GM21786 (cell line): ENCODE results near the gene RREB1.

ENCODE experiments used
- ATAC-seq: cut with Tn5 transposase; IDR thresholded peaks from one replicate; pipeline ENCODE4 v1.9.1; 2021; ENCODE audit not compliant: unreplicated experiment

The RREB1 gene

DNA sequence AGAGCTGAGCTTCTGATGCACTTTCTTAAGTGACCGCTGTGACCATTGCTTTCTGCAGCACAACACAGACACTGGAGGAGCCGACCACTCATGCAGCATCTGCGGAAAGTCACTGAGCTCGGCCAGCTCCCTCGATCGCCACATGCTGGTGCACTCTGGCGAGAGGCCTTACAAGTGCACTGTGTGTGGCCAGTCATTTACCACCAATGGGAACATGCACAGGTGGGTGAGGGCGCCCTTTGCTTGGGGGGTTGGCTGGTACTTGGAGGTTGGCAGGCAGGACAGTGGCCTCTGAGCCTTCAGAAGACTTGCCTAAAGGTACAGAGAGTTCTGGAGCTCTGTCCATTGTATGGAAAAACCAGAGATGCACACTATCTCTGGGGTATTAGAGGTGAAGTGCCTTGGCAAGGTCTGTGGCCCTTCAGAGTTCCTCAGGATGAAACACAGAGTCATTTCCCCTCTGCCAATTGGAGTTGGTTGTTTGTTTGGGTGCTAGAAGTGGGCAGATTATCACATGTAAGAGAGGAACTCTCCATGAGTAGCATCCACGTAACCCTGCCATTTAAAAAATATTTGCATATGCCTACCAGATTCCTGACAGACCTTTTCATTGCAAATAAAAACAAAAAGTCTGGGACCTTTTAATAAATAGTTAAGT is 81.5 kb downstream of the RREB1 start:
- no peak for ATAC-seq

DNA sequence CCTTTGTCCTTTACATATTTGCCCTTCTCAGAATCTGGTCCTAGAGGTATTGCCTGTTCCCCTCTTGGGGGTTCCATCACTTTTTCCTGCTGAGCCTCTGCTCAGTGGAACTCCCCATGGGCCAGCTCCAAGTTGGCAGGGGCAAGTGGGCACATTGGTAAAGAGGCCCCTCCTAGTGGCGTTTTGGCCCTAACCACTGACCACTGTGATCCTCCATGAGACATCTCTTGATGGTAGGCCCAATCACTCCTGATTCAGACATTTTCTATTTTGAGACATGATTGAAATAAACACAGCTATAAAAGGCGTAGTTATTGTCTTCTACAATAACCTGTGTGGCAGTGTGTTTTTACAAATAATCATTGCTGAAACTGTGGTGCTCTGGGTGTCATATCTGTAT is 83.0 kb downstream of the RREB1 start:
- no peak for ATAC-seq

DNA sequence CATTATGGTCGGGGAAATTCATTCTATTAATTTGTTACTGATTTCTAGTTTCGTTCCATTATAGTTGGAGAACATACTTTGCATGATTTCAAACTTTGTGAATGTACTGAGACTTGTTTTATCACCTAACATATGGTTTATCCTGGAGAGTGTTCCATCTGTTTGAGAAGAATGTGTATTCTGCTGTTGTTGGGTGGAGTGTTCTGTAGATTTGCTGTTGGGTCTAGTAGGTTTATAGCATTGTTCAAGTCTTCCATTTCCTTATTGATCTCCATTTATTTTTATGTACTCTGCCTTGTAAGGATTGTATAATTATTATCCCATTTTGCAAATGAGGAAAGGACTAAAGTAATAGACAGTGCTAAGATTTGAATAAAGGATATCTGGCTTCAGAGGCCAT is 85.4 kb downstream of the RREB1 start:
- ATAC-seq, result no peak

- ATAC-seq, result no peak
These were observed 86.9 kb downstream of the RREB1 start for GRCh38 chr6:7194657-7195056.

GRCh38 chr6:7195339-7196018 is 87.7 kb downstream of the RREB1 start:
- no peak for ATAC-seq

DNA sequence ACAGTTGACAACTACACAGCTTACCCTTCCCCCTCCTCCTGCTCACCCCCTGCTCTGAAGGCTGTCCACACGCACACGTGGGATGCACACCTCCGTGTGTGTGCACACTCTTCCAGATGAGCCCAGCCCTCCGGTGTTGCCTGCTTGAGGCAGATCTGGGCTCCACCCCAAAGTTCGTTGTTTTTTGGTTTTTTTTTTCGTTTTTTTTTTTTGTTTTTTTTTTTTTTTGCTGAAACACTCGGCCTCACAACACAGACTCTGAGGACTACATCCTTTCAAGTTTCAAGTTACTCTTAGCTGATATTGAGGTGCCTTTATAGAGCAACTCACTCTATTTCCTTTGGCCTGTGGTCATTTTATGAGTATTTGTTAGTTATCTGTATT is 88.2 kb downstream of the RREB1 start:
- no peak for ATAC-seq

DNA sequence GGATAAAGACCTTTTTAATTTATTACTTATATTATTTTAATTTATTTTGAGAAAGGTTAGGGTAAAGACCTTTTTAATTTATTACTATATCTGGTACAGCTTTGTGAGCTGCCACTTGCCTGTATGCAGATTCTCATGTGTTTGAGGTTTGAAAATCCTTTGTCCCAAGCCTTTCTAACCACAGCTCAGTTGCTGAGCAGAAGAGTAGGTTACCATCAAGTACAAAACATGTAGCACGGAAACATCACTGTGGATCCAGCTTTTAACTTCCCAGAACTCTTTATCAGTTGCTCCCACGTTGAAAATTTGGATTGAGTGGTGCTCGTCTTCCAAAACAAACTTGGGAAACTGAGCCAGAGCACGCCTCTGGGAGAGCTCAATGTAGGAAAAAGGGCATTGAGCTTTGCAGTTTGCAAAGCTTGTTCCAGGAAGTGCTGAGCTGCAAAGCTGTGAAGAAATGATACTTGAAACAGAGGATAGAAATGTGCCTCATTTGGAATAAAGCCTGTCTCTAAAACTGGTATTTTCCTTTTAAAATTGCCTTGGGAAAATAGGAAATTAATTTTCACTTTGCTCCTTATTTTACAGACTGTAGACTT is 89.0 kb downstream of the RREB1 start:
- no peak for ATAC-seq

- ATAC-seq, result no peak
These were observed 90.0 kb downstream of the RREB1 start for GRCh38 chr6:7197747-7198146.

GRCh38 chr6:7198833-7199800 is 91.4 kb downstream of the RREB1 start:
- no peak for ATAC-seq

GRCh38 chr6:7200598-7201443 is 93.1 kb downstream of the RREB1 start:
- ATAC-seq, result no peak

- no peak for ATAC-seq
These were observed 93.6 kb downstream of the RREB1 start for GRCh38 chr6:7201444-7201731.

DNA sequence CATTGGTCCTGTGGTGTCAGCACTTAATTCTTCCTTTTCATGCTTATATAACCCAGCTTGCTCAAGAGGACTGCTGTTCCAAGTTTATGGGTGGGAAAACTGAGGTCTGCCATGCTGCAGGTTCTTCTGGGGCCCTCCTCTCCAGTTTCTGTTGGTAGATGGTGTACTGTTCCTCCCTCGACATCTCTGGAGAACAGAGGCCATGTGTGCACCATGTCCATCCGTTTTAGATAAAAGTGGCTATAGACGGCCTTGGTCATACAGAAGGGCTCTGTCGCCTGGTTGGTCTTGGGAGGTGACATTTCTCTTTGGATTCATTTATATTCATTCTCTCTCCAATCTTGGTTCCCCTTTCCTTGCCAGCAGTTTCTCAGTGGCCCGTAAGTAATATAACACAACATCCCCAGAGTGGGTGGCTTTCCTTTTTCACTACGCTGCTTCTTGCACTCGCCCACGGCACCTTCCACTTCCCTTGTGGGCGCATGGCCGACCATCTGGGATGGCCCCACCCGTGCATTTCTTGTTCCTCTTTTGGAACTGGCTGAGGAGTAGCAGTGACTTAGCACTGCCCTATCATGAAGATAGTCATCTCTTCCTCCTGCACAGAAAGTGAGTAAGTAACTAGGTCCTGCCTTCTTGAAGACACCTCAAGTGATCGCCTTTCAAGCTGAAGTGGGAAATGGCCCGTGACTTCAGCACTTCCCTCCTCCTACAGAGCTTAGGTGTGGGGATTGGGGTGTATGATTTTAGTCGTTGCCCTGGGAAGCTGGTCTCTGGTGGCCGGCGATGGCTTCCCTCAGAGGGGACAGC is 94.2 kb downstream of the RREB1 start:
- ATAC-seq, result peak; percentile 93

- ATAC-seq, result no peak
These were observed 95.2 kb downstream of the RREB1 start for GRCh38 chr6:7202950-7203349.

GRCh38 chr6:7203939-7204338 is 96.2 kb downstream of the RREB1 start:
- ATAC-seq, result no peak

DNA sequence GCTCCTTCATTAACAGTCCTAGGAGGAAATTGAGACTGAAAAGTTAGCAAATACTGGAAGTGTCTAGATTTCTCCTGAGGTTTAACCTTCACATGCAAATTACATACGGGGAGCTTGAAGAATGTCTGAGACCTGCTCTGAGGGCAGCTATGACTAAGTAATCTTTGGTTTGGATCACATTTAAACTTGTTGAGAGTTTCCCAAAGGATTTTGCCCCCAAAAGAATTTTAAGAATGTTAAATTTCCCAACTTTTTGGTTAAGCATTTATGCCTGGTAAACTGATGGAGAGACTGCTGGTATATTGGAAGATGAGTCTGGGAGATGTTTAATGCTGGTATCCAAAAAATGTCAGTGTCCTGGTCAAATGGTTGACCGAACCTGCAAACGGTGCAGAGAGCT is 97.0 kb downstream of the RREB1 start:
- no peak for ATAC-seq

DNA sequence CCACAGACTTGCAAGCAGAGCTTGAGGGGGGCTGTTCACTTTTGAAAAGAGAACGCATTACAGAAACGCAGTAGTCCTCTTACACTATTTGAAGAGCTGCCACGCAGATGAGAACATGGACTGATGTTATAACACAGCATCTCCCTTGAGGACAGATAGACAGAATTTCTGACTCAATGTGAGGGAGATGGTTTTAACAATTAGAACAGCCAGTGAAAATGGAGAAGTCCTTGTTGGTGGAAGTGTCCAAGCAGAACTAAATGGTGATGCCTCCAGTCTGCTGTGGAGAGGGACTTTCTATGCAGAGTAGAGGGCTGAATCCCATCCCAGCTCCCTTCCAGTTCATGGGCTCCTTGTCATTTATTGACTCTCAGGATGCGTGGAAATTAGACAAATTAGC is 100.0 kb downstream of the RREB1 start:
- no peak for ATAC-seq

GRCh38 chr6:7213416-7213815 is 105.7 kb downstream of the RREB1 start:
- no peak for ATAC-seq

GRCh38 chr6:7214468-7214867 is 106.7 kb downstream of the RREB1 start:
- no peak for ATAC-seq

GRCh38 chr6:7215131-7215530 is 107.4 kb downstream of the RREB1 start:
- no peak for ATAC-seq

DNA sequence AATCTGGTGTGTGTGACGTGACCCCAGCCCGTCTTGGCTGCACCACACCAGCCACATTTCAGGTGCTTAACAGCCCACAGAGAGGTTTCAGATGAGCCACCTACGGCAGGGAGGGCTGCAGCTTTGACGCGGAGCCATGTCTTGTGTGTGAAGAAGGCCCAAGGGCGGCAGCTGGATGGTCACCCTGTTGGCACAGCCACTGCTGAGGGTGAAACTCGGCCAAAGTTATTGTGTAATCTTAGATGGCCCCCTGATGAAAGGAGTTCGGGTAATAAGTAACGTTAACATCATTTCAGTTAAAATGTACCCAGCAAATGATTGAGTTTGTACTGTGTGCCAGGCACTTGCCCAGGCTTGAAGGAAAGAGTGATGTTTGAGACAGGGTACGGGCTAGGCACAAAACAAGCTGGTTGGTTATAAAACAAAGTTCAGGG is 108.1 kb downstream of the RREB1 start:
- ATAC-seq, result no peak
